Lung (tissue), 12 donors: ENCODE measurements around the gene UBE2I. TPM values are rescaled to one million over a fixed set of nuclear protein-coding genes. Genes with fewer than 3 reads are reported as not detected.

ENCODE experiments used
- ATAC-seq: fragments of 200-7000 bp; cut with Tn5 transposase; one replicate; pipeline ENCODE4 v1.9.1; 2020; ENCODE audit warnings: moderate number of reproducible peaks; ENCODE audit not compliant: insufficient read depth, low FRiP score
- DNase-seq, 3 donors: peaks; one replicate each; pipeline ENCODE4 v3.0.0-alpha.2; 2013 to 2017
- H3K27ac ChIP-seq, 2 donors: one replicate each; pipeline ENCODE4 v1.5.1; 2013; ENCODE audit warnings: mild to moderate bottlenecking in 2 of 2, moderate library complexity in 2 of 2, control low read depth in 1 of 2, inconsistent platforms in 1 of 2, low read depth in 1 of 2, low read length in 1 of 2
- H3K27me3 ChIP-seq, 3 donors: one replicate each; pipeline ENCODE4 v1.5.1; 2013; ENCODE audit warnings: low read length in 2 of 3; ENCODE audit not compliant: control insufficient read depth in 3 of 3, insufficient read depth in 3 of 3
- H3K36me3 ChIP-seq, 4 donors: one replicate each; pipeline ENCODE4 v1.5.1; 2013; ENCODE audit warnings: low read length in 4 of 4, mild to moderate bottlenecking in 1 of 4, moderate library complexity in 1 of 4; ENCODE audit not compliant: control insufficient read depth in 4 of 4, insufficient read depth in 4 of 4
- H3K4me1 ChIP-seq, 5 donors: one replicate each; pipeline ENCODE4 v1.5.1; 2013; ENCODE audit warnings: low read length in 5 of 5, mild to moderate bottlenecking in 2 of 5, moderate library complexity in 1 of 5; ENCODE audit not compliant: control insufficient read depth in 5 of 5, insufficient read depth in 5 of 5
- H3K4me3 ChIP-seq: one replicate; pipeline ENCODE4 v1.5.1; 2013; ENCODE audit warnings: mild to moderate bottlenecking, control low read depth, moderate library complexity
- H3K9ac ChIP-seq, 2 donors: one replicate each; pipeline ENCODE4 v1.5.1; 2013; ENCODE audit warnings: low read length in 2 of 2, control low read depth in 1 of 2; ENCODE audit not compliant: insufficient read depth in 1 of 2
- H3K9me3 ChIP-seq, 4 donors: one replicate each; pipeline ENCODE4 v1.5.1; 2013; ENCODE audit warnings: low read length in 3 of 4, mild to moderate bottlenecking in 1 of 4, moderate library complexity in 1 of 4; ENCODE audit not compliant: control insufficient read depth in 4 of 4, insufficient read depth in 3 of 4
- WGBS, 2 donors: extraction: QIAGEN DNeasy Blood & Tissue Kit; methylation state at CpG; one replicate each; pipeline ENCODE4 v1.1.7; 2013; 5-methylcytosine and 5-hydroxymethylcytosine counted together
- polyA plus RNA-seq, 2 donors: library from polyadenylated mRNA; stranded (reverse); fragments of 200-250 nt; gene quantifications; one replicate each; pipeline ENCODE4 v1.2.1, GENCODE V29; 2013
- total RNA-seq, 2 donors: library from RNA; depleted of rRNA in 1 of 2; stranded (reverse); fragments of >200 nt in 1 of 2; gene quantifications; one replicate each; pipeline ENCODE4 v1.2.1, GENCODE V29; 2014 to 2021
- TF ChIP-seq, protein P1 (sequence below): IDR thresholded peaks from 2 replicates; pipeline ENCODE4 v1.5.1; 2012; ENCODE audit warnings: mild to moderate bottlenecking; ENCODE audit errors: control extremely low read depth, extremely low read depth
- donor health status: control.
- donor health status: control.
- donor health status: Bipolar disorder and iron deficiency.
- donor health status: healthy.
- donor health status: DM: yes; HTN: yes; CAD: no.

Gene UBE2I
- total and polyA plus RNA-seq, 4 donors: 63.9 to 96.8 (median 81.5) TPM

DNA sequence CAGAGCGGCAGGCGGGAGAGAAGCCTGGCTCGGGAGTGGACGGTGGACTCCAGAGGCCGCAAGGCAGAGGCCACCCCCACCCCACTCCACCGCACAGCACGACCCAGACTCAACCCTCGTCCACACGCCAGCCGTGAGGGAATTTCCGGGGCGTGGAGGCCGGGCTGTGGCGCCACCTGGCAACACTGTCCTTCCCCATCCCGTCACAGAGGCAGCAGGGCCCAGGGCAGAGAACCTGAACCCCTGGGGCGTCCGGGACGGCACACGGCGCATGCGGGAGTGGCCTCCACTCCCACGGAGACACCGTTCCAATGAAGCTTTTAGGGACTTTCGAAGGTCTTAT is 65.8 kb downstream of the UBE2I start:
- DNase-seq (no peak), ATAC-seq (no peak)
- TF ChIP-seq, protein P1, sequence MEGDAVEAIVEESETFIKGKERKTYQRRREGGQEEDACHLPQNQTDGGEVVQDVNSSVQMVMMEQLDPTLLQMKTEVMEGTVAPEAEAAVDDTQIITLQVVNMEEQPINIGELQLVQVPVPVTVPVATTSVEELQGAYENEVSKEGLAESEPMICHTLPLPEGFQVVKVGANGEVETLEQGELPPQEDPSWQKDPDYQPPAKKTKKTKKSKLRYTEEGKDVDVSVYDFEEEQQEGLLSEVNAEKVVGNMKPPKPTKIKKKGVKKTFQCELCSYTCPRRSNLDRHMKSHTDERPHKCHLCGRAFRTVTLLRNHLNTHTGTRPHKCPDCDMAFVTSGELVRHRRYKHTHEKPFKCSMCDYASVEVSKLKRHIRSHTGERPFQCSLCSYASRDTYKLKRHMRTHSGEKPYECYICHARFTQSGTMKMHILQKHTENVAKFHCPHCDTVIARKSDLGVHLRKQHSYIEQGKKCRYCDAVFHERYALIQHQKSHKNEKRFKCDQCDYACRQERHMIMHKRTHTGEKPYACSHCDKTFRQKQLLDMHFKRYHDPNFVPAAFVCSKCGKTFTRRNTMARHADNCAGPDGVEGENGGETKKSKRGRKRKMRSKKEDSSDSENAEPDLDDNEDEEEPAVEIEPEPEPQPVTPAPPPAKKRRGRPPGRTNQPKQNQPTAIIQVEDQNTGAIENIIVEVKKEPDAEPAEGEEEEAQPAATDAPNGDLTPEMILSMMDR: no peak
- 94% methylated on average over 24 of the region's 24 CpGs for WGBS, 2 donors
- Histone ChIP-seq H3K9me3 (no peaks in the 10 kb centered on the region), H3K27ac (no peak overlapping the region), H3K4me3 (no peak overlapping the region), H3K9ac (no peak overlapping the region), H3K27me3 (peaks cover 0 to 2% (median 0%) of the 10 kb centered on the region in 3 donors), H3K36me3 (peaks cover 0 to 26% (median 4%) of the 10 kb centered on the region in 4 donors), H3K4me1 (peaks cover 0 to 6% (median 0%) of the 10 kb centered on the region in 5 donors)

DNA sequence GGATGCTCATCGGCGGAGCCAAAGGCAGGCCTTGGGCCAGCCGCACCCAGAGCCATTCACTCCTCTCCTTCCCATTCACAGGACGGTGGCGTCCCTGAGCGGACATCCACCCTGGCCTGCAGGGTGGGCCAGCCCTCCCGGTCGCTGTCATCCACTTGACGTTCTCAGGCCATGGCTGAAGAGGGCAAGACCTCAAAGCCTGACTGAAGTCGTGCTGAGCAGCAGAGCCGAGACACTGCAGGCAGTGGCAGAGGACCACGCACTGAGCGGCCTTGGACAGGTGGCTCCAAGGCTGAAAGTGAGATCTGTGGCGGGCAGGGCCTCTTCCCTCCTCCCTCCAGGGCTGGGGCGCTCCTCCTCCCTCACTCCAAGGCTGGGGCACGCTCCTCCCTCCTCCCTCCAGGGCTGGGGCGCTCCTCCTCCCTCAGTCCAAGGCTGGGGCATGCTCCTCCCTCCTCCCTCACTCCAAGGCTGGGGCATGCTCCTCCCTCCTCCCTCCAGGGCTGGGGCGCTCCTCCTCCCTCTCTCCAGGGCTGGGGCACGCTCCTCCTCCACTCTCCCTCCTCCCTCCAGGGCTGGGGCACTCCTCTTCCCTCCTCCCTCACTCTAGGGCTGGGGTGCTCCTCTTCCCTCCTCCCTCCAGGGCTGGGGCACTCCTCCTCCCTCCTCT is 66.4 kb downstream of the UBE2I start:
- Histone ChIP-seq H3K4me1 (peaks cover 0 to 6% (median 0%) of the 10 kb centered on the region in 5 donors), H3K27me3 (peaks cover 0 to 4% (median 0%) of the 10 kb centered on the region in 3 donors), H3K9ac (no peak overlapping the region), H3K36me3 (peaks cover 0 to 26% (median 5%) of the 10 kb centered on the region in 4 donors), H3K4me3 (no peak overlapping the region), H3K27ac (no peak overlapping the region), H3K9me3 (no peaks in the 10 kb centered on the region)
- TF ChIP-seq, protein P1: no peak
- 94 to 100% methylated on average over 17 to 19 of the region's 19 CpGs for WGBS, 2 donors
- ATAC-seq (no peak), DNase-seq (no peak)

Other genes starting within 250 kb of the UBE2I start
- under 1 TPM in 1 of 2 donors, not detected in 1; 0.23 TPM for gene SSTR5, start 236.9 kb upstream of the UBE2I start, total RNA-seq
- gene SSTR5, start 236.9 kb upstream of the UBE2I start, polyA plus RNA-seq: not detected
- under 1 TPM in 1 of 2 donors, not detected in 1; 0.74 TPM for gene C1QTNF8, start 213.4 kb upstream of the UBE2I start, total RNA-seq
- under 1 TPM in 1 of 2 donors, not detected in 1; 0.08 TPM for gene C1QTNF8, start 213.4 kb upstream of the UBE2I start, polyA plus RNA-seq
- 10 to 100 TPM in 1 of 2 donors, 1 to 10 TPM in 1; 5.0 to 10.3 TPM for gene CACNA1H, start 156.5 kb upstream of the UBE2I start, total RNA-seq
- gene CACNA1H, start 156.5 kb upstream of the UBE2I start, polyA plus RNA-seq: 1 to 10 TPM; 6.3 to 7.1 TPM
- gene TPSG1, start 84.4 kb upstream of the UBE2I start, total RNA-seq: 1 to 10 TPM in 1 of 2 donors, not detected in 1; 2.9 TPM
- gene TPSG1, start 84.4 kb upstream of the UBE2I start, polyA plus RNA-seq: under 1 TPM; 0.03 to 0.71 TPM
- 100 to 1,000 TPM in 1 of 2 donors, under 1 TPM in 1; 0.46 to 154 TPM for gene TPSB2, start 79.5 kb upstream of the UBE2I start, total RNA-seq
- gene TPSB2, start 79.5 kb upstream of the UBE2I start, polyA plus RNA-seq: 10 to 100 TPM; 12.9 to 91.5 TPM
- gene TPSAB1, start 68.9 kb upstream of the UBE2I start, total RNA-seq: 100 to 1,000 TPM in 1 of 2 donors, not detected in 1; 129 TPM
- gene TPSAB1, start 68.9 kb upstream of the UBE2I start, polyA plus RNA-seq: 10 to 100 TPM; 10.1 to 89.3 TPM
- gene TPSD1, start 53.6 kb upstream of the UBE2I start, total RNA-seq: 1 to 10 TPM in 1 of 2 donors, not detected in 1; 7.0 TPM
- gene TPSD1, start 53.6 kb upstream of the UBE2I start, polyA plus RNA-seq: 1 to 10 TPM in 1 of 2 donors, under 1 TPM in 1; 0.54 to 2.9 TPM
- 10 to 100 TPM; 15.9 to 46.6 TPM for gene BAIAP3, start 24.0 kb downstream of the UBE2I start, total RNA-seq
- 1 to 10 TPM; 4.5 to 7.9 TPM for gene BAIAP3, start 24.0 kb downstream of the UBE2I start, polyA plus RNA-seq
- gene TSR3, start 42.2 kb downstream of the UBE2I start, total RNA-seq: 10 to 100 TPM; 32.5 to 66.4 TPM
- 10 to 100 TPM; 54.7 to 58.5 TPM for gene TSR3, start 42.2 kb downstream of the UBE2I start, polyA plus RNA-seq
- 10 to 100 TPM; 34.8 to 80.1 TPM for gene GNPTG, start 42.3 kb downstream of the UBE2I start, total RNA-seq
- 10 to 100 TPM; 75.5 to 92.7 TPM for gene GNPTG, start 42.3 kb downstream of the UBE2I start, polyA plus RNA-seq
- gene UNKL, start 105.1 kb downstream of the UBE2I start, total RNA-seq: 10 to 100 TPM; 21.8 to 31.2 TPM
- gene UNKL, start 105.1 kb downstream of the UBE2I start, polyA plus RNA-seq: 10 to 100 TPM in 1 of 2 donors, 1 to 10 TPM in 1; 7.9 to 11.9 TPM
- 10 to 100 TPM in 1 of 2 donors, 1 to 10 TPM in 1; 6.4 to 12.8 TPM for gene UQCC4, start 111.1 kb downstream of the UBE2I start, total RNA-seq
- gene UQCC4, start 111.1 kb downstream of the UBE2I start, polyA plus RNA-seq: 10 to 100 TPM; 12.2 to 30.6 TPM
- under 1 TPM; 0.46 to 0.57 TPM for gene PERCC1, start 121.4 kb downstream of the UBE2I start, total RNA-seq
- gene PERCC1, start 121.4 kb downstream of the UBE2I start, polyA plus RNA-seq: under 1 TPM in 1 of 2 donors, not detected in 1; 0.12 TPM
- gene CCDC154, start 134.9 kb downstream of the UBE2I start, total RNA-seq: 1 to 10 TPM in 1 of 2 donors, under 1 TPM in 1; 0.63 to 1.3 TPM
- gene CCDC154, start 134.9 kb downstream of the UBE2I start, polyA plus RNA-seq: 1 to 10 TPM; 1.5 to 4.5 TPM
- 100 to 1,000 TPM in 1 of 2 donors, 10 to 100 TPM in 1; 73.3 to 103 TPM for gene CLCN7, start 165.4 kb downstream of the UBE2I start, total RNA-seq
- 100 to 1,000 TPM in 1 of 2 donors, 10 to 100 TPM in 1; 61.1 to 119 TPM for gene CLCN7, start 165.4 kb downstream of the UBE2I start, polyA plus RNA-seq
- gene PTX4, start 179.3 kb downstream of the UBE2I start, total RNA-seq: under 1 TPM; 0.25 to 0.31 TPM
- gene PTX4, start 179.3 kb downstream of the UBE2I start, polyA plus RNA-seq: under 1 TPM in 1 of 2 donors, not detected in 1; 0.02 TPM
- 10 to 100 TPM; 24.4 to 46.3 TPM for gene TELO2, start 183.7 kb downstream of the UBE2I start, total RNA-seq
- gene TELO2, start 183.7 kb downstream of the UBE2I start, polyA plus RNA-seq: 10 to 100 TPM; 39.2 to 64.2 TPM
- gene TMEM204, start 224.0 kb downstream of the UBE2I start, total RNA-seq: 10 to 100 TPM; 24.7 to 49.2 TPM
- 100 to 1,000 TPM in 1 of 2 donors, 10 to 100 TPM in 1; 31.6 to 116 TPM for gene TMEM204, start 224.0 kb downstream of the UBE2I start, polyA plus RNA-seq